ENCODE results near the gene HSPG2. TPM values are rescaled to one million over a fixed set of nuclear protein-coding genes. Genes with fewer than 3 reads are reported as not detected.

Gene HSPG2
- total and polyA plus RNA-seq, 2 of the 13 experiments (the other 11 are each of a cell fraction or from before 2014, with no cell fraction given) = 9.1 to 13.1 TPM

- no peak for TF ChIP-seq ZNF232 (CRISPR knock-in tag; IDR thresholded peaks at IDR 0.05; ENCODE audit: borderline replicate concordance)
These were observed 32.2 kb downstream of the HSPG2 start (continued) for GRCh38 chr1:21904704-21905520.

- Histone ChIP-seq H3K79me2 (ENCODE audit: insufficient read depth, low read length) (no peaks in the 10 kb centered on the region), H3K4me1 (ENCODE audit: insufficient read depth, low read length) (peaks cover 35% of the 10 kb centered on the region), H3K27me3 (ENCODE audit: control insufficient read depth in 1 of 2, insufficient read depth in 2 of 2, low read length in 2 of 2) (no peaks in the 10 kb centered on the region), H3K4me3 (replicated peaks in 1 of 3; ENCODE audit: insufficient read depth in 1 of 3, low read depth in 2 of 3, low read length in 3 of 3) (no peak overlapping the region), H3K4me2 (ENCODE audit: low read depth, low read length) (no peak overlapping the region), H3K9me3 (ENCODE audit: low read length) (no peaks in the 10 kb centered on the region), H4K20me1 (ENCODE audit: insufficient read depth, low read length) (no peaks in the 10 kb centered on the region), H2AFZ (ENCODE audit: low read length) (no peak overlapping the region), H3K27ac (ENCODE audit: extremely low read length, insufficient read depth, low read length) (no peak overlapping the region), H3K36me3 (replicated peaks in 1 of 2; ENCODE audit: control insufficient read depth in 1 of 2, insufficient read depth in 2 of 2, low read length in 2 of 2) (no peaks in the 10 kb centered on the region), H3K9ac (ENCODE audit: insufficient read depth, low read depth, low read length) (no peak overlapping the region)
- ATAC-seq (no peak), FAIRE-seq (no peak), DNase-seq (ENCODE audit: low spot score) (no peak)
- no CpG with 5 or more reads among the region's 6 CpGs for WGBS (ENCODE audit: low lambda C conversion rate)
- intact Hi-C loops (cut with micrococcal nuclease; ENCODE audit: unreplicated experiment) = no loop called here
- POLR2A ChIA-PET = no interaction called here
- CTCF ChIA-PET (ENCODE audit: low intra/inter-chr PET ratio, low total read pairs) = no interaction called here
- BruUV-seq (replicated peaks) = no TSS peak
- TF ChIP-seq ZNF570 (CRISPR knock-in tag; IDR thresholded peaks at IDR 0.05; ENCODE audit: borderline replicate concordance) (no peak), CEBPB (IDR thresholded peaks at IDR 0.05; ENCODE audit: borderline replicate concordance, low read depth, low read length) (no peak), SYNCRIP (IDR thresholded peaks at IDR 0.05; ENCODE audit: insufficient read depth, low read depth, low read length) (no peak)
- in situ Hi-C loops (cut with HindIII; ENCODE audit: extremely low pct_ligation_motif_present, low pct_unique_long_range_greater_than_20kb) = no loop called here
These were observed 32.7 kb downstream of the HSPG2 start for GRCh38 chr1:21904454-21904703.

- no TSS peak for BruUV-seq (replicated peaks)
- Histone ChIP-seq H3K27ac (ENCODE audit: extremely low read length, insufficient read depth, low read length) (no peak overlapping the region), H4K20me1 (ENCODE audit: insufficient read depth, low read length) (no peaks in the 10 kb centered on the region), H3K9me3 (ENCODE audit: low read length) (no peaks in the 10 kb centered on the region), H3K4me2 (ENCODE audit: low read depth, low read length) (no peak overlapping the region), H2AFZ (ENCODE audit: low read length) (no peak overlapping the region), H3K79me2 (ENCODE audit: insufficient read depth, low read length) (no peaks in the 10 kb centered on the region), H3K36me3 (replicated peaks in 1 of 2; ENCODE audit: control insufficient read depth in 1 of 2, insufficient read depth in 2 of 2, low read length in 2 of 2) (no peaks in the 10 kb centered on the region), H3K27me3 (ENCODE audit: control insufficient read depth in 1 of 2, insufficient read depth in 2 of 2, low read length in 2 of 2) (no peaks in the 10 kb centered on the region), H3K9ac (ENCODE audit: insufficient read depth, low read depth, low read length) (no peak overlapping the region), H3K4me3 (replicated peaks in 1 of 3; ENCODE audit: insufficient read depth in 1 of 3, low read depth in 2 of 3, low read length in 3 of 3) (no peak overlapping the region), H3K4me1 (ENCODE audit: insufficient read depth, low read length) (peaks cover 37% of the 10 kb centered on the region)
- CTCF ChIA-PET (ENCODE audit: low intra/inter-chr PET ratio, low total read pairs) = no interaction called here
- FAIRE-seq (no peak), DNase-seq (ENCODE audit: low spot score) (no peak), ATAC-seq (no peak)
- POLR2A ChIA-PET = no interaction called here
- in situ Hi-C loops (cut with HindIII; ENCODE audit: extremely low pct_ligation_motif_present, low pct_unique_long_range_greater_than_20kb) = no loop called here
- no peak for TF ChIP-seq CREB1 (IDR thresholded peaks at IDR 0.05)
- no peak for TF ChIP-seq CREB1 (CRISPR knock-in tag; IDR thresholded peaks at IDR 0.05)
- TF ChIP-seq CAMTA2 (CRISPR knock-in tag; IDR thresholded peaks at IDR 0.05; ENCODE audit: borderline replicate concordance) = no peak
- TF ChIP-seq HOXA7 (CRISPR knock-in tag; IDR thresholded peaks at IDR 0.05) = no peak
- TF ChIP-seq PITX1 (CRISPR knock-in tag; IDR thresholded peaks at IDR 0.05) = no peak
- TF ChIP-seq SIN3B (IDR thresholded peaks at IDR 0.05; ENCODE audit: low read length) = no peak
- no peak for TF ChIP-seq SNAPC5 (CRISPR knock-in tag; IDR thresholded peaks at IDR 0.05; ENCODE audit: borderline replicate concordance)
- TF ChIP-seq PHF8 (CRISPR knock-in tag; IDR thresholded peaks at IDR 0.05) = no peak
- TF ChIP-seq ZBTB7B (CRISPR knock-in tag; IDR thresholded peaks at IDR 0.05) = no peak
- no peak for TF ChIP-seq JUNB (CRISPR knock-in tag; IDR thresholded peaks at IDR 0.05; ENCODE audit: borderline replicate concordance)
- no peak for TF ChIP-seq PREB (CRISPR knock-in tag; IDR thresholded peaks at IDR 0.05)
- intact Hi-C loops (cut with micrococcal nuclease; ENCODE audit: unreplicated experiment) = no loop called here
- 93% methylated on average over 26 of the region's 26 CpGs for WGBS (ENCODE audit: low lambda C conversion rate)
These were observed 33.3 kb downstream of the HSPG2 start for GRCh38 chr1:21903638-21904453.
